SU-DHL-6 (cell line): ENCODE data around the gene PRKAR2B.

Source experiments
- CTCF ChIP-seq: fragments of 200-600 bp; sonication (generic); IDR thresholded peaks from one replicate; pipeline ENCODE4 v1.5.1; 2017; ENCODE audit warnings: antibody characterized with exemption, mild to moderate bottlenecking, low read length, moderate library complexity; ENCODE audit not compliant: insufficient read depth, poor library complexity, severe bottlenecking
- EZH2phosphoT487 ChIP-seq: fragments of 200-600 bp; sonication (generic), shearing (Covaris generic); conservative IDR thresholded peaks from 2 replicates; pipeline ENCODE4 v1.6.1; 2018; ENCODE audit warnings: mild to moderate bottlenecking, antibody characterized with exemption, low read length, moderate library complexity, mixed read lengths

GRCh38 chr7:107161415-107161814, 116.9 kb downstream of the PRKAR2B start:
- TF ChIP-seq CTCF (no peak), EZH2phosphoT487 (no peak)
